K562 (cell line): Measurements from ENCODE around the gene PTPN9. TPM values are rescaled to one million over a fixed set of nuclear protein-coding genes. Genes with fewer than 3 reads are reported as not detected.
A peak's percentile ranks its signal among the peaks of the same experiment; 100 is the strongest.

ENCODE experiments used
- CCNT2 ChIP-seq: IDR thresholded peaks from 2 replicates; pipeline ENCODE4 v1.6.1; 2011; ENCODE audit warnings: borderline replicate concordance, low read depth, mild to moderate bottlenecking, moderate library complexity, mixed read lengths, low read length; ENCODE audit not compliant: insufficient read length; ENCODE audit errors: extremely low read depth
- HDAC1 ChIP-seq, 2 experiments: fragments of 450-650 bp; IDR thresholded peaks; 2 replicates each; pipeline ENCODE4 v1.6.1; 2016 to 2017; ENCODE audit warnings: inconsistent platforms in 1 of 2, mild to moderate bottlenecking in 1 of 2, moderate library complexity in 1 of 2
- MAZ ChIP-seq, 2 experiments: fragments of 450-650 bp in 1 of 2; sonication (generic) in 1 of 2; formaldehyde crosslinking; IDR thresholded peaks in 1 of 2; conservative IDR thresholded peaks in 1 of 2; 2 replicates each; pipeline versions ENCODE4 v1.4.0 to v1.5.0; 2020; ENCODE audit warnings: mild to moderate bottlenecking in 1 of 2, missing genetic modification reagents in 1 of 2
- MTA3 ChIP-seq: fragments of 450-650 bp; formaldehyde crosslinking; IDR thresholded peaks from 2 replicates; pipeline ENCODE4 v1.6.1; 2017; ENCODE audit warnings: mild to moderate bottlenecking, borderline replicate concordance
- NFIX ChIP-seq: fragments of 250-450 bp; sonication (Bioruptor Pico); IDR thresholded peaks from 2 replicates; pipeline ENCODE4 v1.4.0; 2020; ENCODE audit warnings: low read depth, mild to moderate bottlenecking, moderate library complexity
- PHF8 ChIP-seq: fragments of 200-600 bp; sonication (generic); IDR thresholded peaks from 2 replicates; pipeline ENCODE4 v1.6.1; 2012; ENCODE audit warnings: mixed run types, mild to moderate bottlenecking, inconsistent platforms, low read length, moderate library complexity, borderline replicate concordance
- POLR2G ChIP-seq: fragments of 200-400 bp; formaldehyde crosslinking; IDR thresholded peaks from 2 replicates; pipeline ENCODE4 v1.6.1; 2017; ENCODE audit warnings: low read depth, mild to moderate bottlenecking, antibody characterized with exemption, low read length, moderate library complexity
- RBBP5 ChIP-seq: fragments of 200-600 bp; sonication (generic); IDR thresholded peaks from 2 replicates; pipeline ENCODE4 v1.6.1; 2012; ENCODE audit warnings: borderline replicate concordance, mild to moderate bottlenecking, low read length, control low read depth, inconsistent platforms; ENCODE audit not compliant: insufficient read depth, poor library complexity, severe bottlenecking
- TBL1XR1 ChIP-seq, 2 experiments: IDR thresholded peaks; 2 replicates each; pipeline ENCODE4 v1.6.1; 2012; ENCODE audit warnings: improper control_type of control experiment in 2 of 2, low read length in 2 of 2, mild to moderate bottlenecking in 1 of 2
- ZNF12 ChIP-seq: sonication (generic); formaldehyde crosslinking; IDR thresholded peaks from 2 replicates; pipeline ENCODE4 v1.4.0; 2020; ENCODE audit warnings: mild to moderate bottlenecking, missing genetic modification reagents
- ZNF444 ChIP-seq: fragments of 250-450 bp; sonication (Bioruptor Pico); IDR thresholded peaks from 2 replicates; pipeline ENCODE4 v1.4.0; 2020; ENCODE audit warnings: mild to moderate bottlenecking, moderate library complexity
- polyA plus RNA-seq, 8 experiments: library from polyadenylated mRNA; depleted of rRNA in 4 of 8; stranded (reverse) in 5 of 8; unstranded in 3 of 8; fragments of >200 nt; fragmentation: Nextera tagmentation in 2 of 8; fragmentation: Illumina TruSeq in 1 of 8; extraction: Ambion mirVana in 2 of 8; extraction: Trizol in 1 of 8; gene quantifications; 2 replicates each; pipeline versions ENCODE4 v1.2.1 to v1.2.3, GENCODE V29; 2011 to 2014; ENCODE audit warnings: inconsistent platforms in 1 of 8, missing spikeins in 1 of 8
- total RNA-seq, 7 experiments: library from RNA; depleted of rRNA in 6 of 7; stranded (reverse); fragments of >200 nt in 6 of 7; fragmentation: Illumina TruSeq in 2 of 7; extraction: Trizol in 2 of 7; gene quantifications; 2 replicates each; pipeline versions ENCODE4 v1.2.1 to v1.2.3, GENCODE V29; 2011 to 2021; ENCODE audit warnings: low replicate concordance in 1 of 7
- TF ChIP-seq, protein P1 (sequence below): IDR thresholded peaks from 3 replicates; pipeline ENCODE4 v1.6.1; 2011; ENCODE audit warnings: borderline replicate concordance, mild to moderate bottlenecking, moderate library complexity; ENCODE audit not compliant: insufficient read length; ENCODE audit errors: extremely low read depth
- TF ChIP-seq, protein P2 (sequence below), 2 experiments: IDR thresholded peaks; 2 replicates each; pipeline ENCODE4 v1.6.1; 2012; ENCODE audit warnings: improper control_type of control experiment in 2 of 2, low read depth in 2 of 2, low read length in 2 of 2, borderline replicate concordance in 1 of 2
- TF ChIP-seq, protein P3 (sequence below), 3 experiments: fragments of 200-800 bp in 1 of 3; sonication (Bioruptor generic) in 1 of 3; sonication (generic) in 1 of 3; formaldehyde crosslinking in 1 of 3; IDR thresholded peaks; 2 replicates each; pipeline versions ENCODE4 v1.6.1 to v1.8.0; 2016 to 2022; ENCODE audit warnings: mild to moderate bottlenecking in 2 of 3, missing compliant biosample characterization in 2 of 3, missing genetic modification characterization in 2 of 3, missing genetic modification reagents in 1 of 3

Gene PTPN9
- total and polyA plus RNA-seq, 9 of the 15 experiments (the other 6 are each of a cell fraction or from before 2014, with no cell fraction given), result 5.0 to 24.0 (median 14.2) TPM

DNA sequence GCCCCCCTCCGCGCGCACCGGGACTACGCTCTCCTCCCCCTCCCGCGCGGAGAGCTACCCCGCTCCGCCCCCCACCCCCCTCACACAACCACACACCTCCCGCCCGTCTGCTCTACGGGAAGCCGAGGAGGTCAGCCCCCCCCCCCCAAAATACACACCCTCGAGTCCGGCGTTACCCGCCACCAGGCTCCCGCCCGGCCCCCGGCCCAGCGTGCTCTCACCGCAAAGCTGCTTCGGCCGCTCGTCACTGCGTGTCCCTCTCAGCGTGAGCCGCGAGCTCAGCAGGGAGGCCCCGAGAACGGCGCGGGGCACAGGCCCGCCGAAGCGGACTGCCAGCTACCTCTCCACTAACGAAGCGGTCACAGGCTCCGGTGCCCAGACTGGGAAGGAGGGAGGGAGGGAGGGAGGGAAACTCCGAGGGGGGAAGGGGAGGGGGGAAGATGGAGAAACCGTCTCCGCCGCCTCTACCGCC is 127.9 kb downstream of the PTPN9 start (continued):
- TF ChIP-seq, protein P1, sequence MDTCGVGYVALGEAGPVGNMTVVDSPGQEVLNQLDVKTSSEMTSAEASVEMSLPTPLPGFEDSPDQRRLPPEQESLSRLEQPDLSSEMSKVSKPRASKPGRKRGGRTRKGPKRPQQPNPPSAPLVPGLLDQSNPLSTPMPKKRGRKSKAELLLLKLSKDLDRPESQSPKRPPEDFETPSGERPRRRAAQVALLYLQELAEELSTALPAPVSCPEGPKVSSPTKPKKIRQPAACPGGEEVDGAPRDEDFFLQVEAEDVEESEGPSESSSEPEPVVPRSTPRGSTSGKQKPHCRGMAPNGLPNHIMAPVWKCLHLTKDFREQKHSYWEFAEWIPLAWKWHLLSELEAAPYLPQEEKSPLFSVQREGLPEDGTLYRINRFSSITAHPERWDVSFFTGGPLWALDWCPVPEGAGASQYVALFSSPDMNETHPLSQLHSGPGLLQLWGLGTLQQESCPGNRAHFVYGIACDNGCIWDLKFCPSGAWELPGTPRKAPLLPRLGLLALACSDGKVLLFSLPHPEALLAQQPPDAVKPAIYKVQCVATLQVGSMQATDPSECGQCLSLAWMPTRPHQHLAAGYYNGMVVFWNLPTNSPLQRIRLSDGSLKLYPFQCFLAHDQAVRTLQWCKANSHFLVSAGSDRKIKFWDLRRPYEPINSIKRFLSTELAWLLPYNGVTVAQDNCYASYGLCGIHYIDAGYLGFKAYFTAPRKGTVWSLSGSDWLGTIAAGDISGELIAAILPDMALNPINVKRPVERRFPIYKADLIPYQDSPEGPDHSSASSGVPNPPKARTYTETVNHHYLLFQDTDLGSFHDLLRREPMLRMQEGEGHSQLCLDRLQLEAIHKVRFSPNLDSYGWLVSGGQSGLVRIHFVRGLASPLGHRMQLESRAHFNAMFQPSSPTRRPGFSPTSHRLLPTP, result no peak
- TF ChIP-seq HDAC1 (IDR thresholded peaks at IDR 0.05), result peak in 1 of 2 experiments; percentile 51; a peak in 2 of 4 replicates
- TF ChIP-seq, protein P2, sequence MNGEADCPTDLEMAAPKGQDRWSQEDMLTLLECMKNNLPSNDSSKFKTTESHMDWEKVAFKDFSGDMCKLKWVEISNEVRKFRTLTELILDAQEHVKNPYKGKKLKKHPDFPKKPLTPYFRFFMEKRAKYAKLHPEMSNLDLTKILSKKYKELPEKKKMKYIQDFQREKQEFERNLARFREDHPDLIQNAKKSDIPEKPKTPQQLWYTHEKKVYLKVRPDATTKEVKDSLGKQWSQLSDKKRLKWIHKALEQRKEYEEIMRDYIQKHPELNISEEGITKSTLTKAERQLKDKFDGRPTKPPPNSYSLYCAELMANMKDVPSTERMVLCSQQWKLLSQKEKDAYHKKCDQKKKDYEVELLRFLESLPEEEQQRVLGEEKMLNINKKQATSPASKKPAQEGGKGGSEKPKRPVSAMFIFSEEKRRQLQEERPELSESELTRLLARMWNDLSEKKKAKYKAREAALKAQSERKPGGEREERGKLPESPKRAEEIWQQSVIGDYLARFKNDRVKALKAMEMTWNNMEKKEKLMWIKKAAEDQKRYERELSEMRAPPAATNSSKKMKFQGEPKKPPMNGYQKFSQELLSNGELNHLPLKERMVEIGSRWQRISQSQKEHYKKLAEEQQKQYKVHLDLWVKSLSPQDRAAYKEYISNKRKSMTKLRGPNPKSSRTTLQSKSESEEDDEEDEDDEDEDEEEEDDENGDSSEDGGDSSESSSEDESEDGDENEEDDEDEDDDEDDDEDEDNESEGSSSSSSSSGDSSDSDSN (IDR thresholded peaks at IDR 0.05; ENCODE audit: borderline replicate concordance in 1 of 2, low read depth in 2 of 2, low read length in 2 of 2), result 0 out of 4 replicates have a peak, but pooled peaks of 1 of the 2 experiments have one; percentile 39
- TF ChIP-seq MTA3, result no peak
- TF ChIP-seq, protein P3, sequence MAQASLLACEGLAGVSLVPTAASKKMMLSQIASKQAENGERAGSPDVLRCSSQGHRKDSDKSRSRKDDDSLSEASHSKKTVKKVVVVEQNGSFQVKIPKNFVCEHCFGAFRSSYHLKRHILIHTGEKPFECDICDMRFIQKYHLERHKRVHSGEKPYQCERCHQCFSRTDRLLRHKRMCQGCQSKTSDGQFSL (CRISPR knock-in tag; IDR thresholded peaks at IDR 0.05), result peak; percentile 94
- TF ChIP-seq, protein P3 (tag; IDR thresholded peaks at IDR 0.05), result peak in 1 of 2 experiments; percentile 78; a peak in 2 of 4 replicates
- no peak for TF ChIP-seq ZNF12 (CRISPR knock-in tag)
- peak in 1 of 2 experiments; percentile 6; a peak in 1 of 4 replicates for TF ChIP-seq MAZ (CRISPR knock-in tag; conservative IDR thresholded peaks at IDR 0.05 in 1 of 2, IDR thresholded peaks at IDR 0.05 in 1 of 2)
- TF ChIP-seq TBL1XR1 (IDR thresholded peaks at IDR 0.05; ENCODE audit: low read length in 2 of 2), result 0 out of 4 replicates have a peak, but pooled peaks of 1 of the 2 experiments have one; percentile 5
- no peak for TF ChIP-seq NFIX (CRISPR knock-in tag)
- peak; percentile 61; the same call in 1 of the 2 replicates for TF ChIP-seq PHF8
- peak; percentile 64 for TF ChIP-seq POLR2G
- peak; percentile 44 for TF ChIP-seq RBBP5
- TF ChIP-seq CCNT2, result peak; percentile 19
- 0 out of 2 replicates have a peak, but pooled peaks have one; percentile 37 for TF ChIP-seq ZNF444 (CRISPR knock-in tag)
